DOHH2 (cell line): Measurements from ENCODE around the gene DENND1A.

ENCODE experiments used
- CTCF ChIP-seq: fragments of 200-600 bp; sonication (generic); IDR thresholded peaks from one replicate; pipeline ENCODE4 v1.5.1; 2014; ENCODE audit warnings: antibody characterized with exemption, mild to moderate bottlenecking, low read depth, low read length; ENCODE audit not compliant: poor library complexity, severe bottlenecking
- EZH2phosphoT487 ChIP-seq: fragments of 200-600 bp; sonication (generic); IDR thresholded peaks from 2 replicates; pipeline ENCODE4 v1.6.1; 2017; ENCODE audit warnings: borderline replicate concordance, mild to moderate bottlenecking, antibody characterized with exemption, low read length, moderate library complexity, mixed read lengths

GRCh38 chr9:123425836-123426365 is 504.0 kb downstream of the DENND1A start:
- no peak for TF ChIP-seq CTCF
- TF ChIP-seq EZH2phosphoT487: no peak
